Activated T-cell treated with anti-CD3 and anti-CD28 coated beads, Interleukin-2, amount 50 U/mL, for 4 hours (primary cell): ENCODE measurements around the gene RALGPS2. TPM values are rescaled to one million over a fixed set of nuclear protein-coding genes. Genes with fewer than 3 reads are reported as not detected.

ENCODE experiments used
- ATAC-seq, 2 donors: fragments of 200-7000 bp; cut with Tn5 transposase; one replicate each; pipeline ENCODE4 v1.10.0; 2021
- DNase-seq: peaks from one replicate; pipeline ENCODE4 v3.0.0-alpha.2; 2020
- H3K27me3 Mint-ChIP-seq: one replicate; pipeline ENCODE4 v1.8.0; 2021; ENCODE audit warnings: low read depth, mixed read lengths
- H3K36me3 Mint-ChIP-seq: one replicate; pipeline ENCODE4 v1.8.0; 2022; ENCODE audit warnings: mixed read lengths; ENCODE audit not compliant: insufficient read depth
- H3K4me1 Mint-ChIP-seq: one replicate; pipeline ENCODE4 v1.8.0; 2021; ENCODE audit warnings: low read depth, mixed read lengths
- H3K4me3 Mint-ChIP-seq: one replicate; pipeline ENCODE4 v1.8.0; 2021; ENCODE audit warnings: mild to moderate bottlenecking, moderate library complexity, mixed read lengths
- H3K9me3 Mint-ChIP-seq: one replicate; pipeline ENCODE4 v1.8.0; 2021; ENCODE audit warnings: mixed read lengths
- total RNA-seq, 3 donors: library from RNA; stranded (reverse); gene quantifications; one replicate each; pipeline ENCODE4 v1.2.1, GENCODE V29; 2021

The RALGPS2 gene
- total RNA-seq, 3 donors from 2014 or later: 1.1 to 2.2 (median 1.8) TPM

DNA sequence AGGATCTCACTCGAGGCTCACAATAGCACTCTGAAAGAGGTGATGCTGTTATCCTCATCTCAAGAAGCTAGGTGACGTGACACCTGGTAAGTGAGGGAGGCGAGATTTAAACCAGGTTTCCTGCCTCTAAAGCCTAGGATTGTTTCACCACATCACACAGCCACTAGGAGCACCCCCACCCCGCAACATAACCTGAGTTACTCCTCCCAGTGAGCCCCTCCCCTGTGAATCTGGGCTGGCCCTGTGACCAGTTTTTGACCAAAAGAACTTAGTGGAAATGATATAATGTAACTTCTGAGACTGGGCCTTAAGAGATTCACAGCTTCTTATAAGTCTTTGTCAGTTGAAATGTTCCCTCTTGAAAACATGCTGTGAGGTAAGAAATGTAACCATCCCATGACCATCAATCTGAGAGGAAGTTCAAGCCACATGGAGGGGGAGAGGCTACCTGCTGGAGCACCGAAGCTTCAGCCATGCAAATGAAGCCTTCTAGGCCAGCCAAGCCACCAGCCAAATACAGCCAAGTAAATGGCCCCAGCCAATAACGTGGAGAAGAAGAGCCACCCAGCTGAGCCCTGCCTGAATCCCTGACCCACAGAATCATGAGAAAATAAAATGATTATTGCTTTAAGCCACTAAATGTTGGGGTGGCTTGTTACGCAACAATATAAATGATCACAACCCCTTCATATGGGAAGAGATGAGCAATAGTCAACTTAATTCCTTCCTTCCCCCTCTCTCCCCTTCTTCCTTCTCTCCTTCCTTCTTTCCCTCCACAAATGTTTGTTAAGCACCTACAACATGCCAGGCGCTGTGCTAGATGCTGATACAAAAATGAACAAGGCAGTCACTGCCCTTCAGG, 239.7 kb downstream of the RALGPS2 start:
- DNase-seq: no peak
- Mint-ChIP-seq H3K36me3 (no peaks in the 10 kb centered on the region), H3K9me3 (peaks cover 8% of the 10 kb centered on the region), H3K4me3 (no peak overlapping the region), H3K27me3 (peaks cover 4% of the 10 kb centered on the region), H3K4me1 (no peaks in the 10 kb centered on the region)
- ATAC-seq: no peak

DNA sequence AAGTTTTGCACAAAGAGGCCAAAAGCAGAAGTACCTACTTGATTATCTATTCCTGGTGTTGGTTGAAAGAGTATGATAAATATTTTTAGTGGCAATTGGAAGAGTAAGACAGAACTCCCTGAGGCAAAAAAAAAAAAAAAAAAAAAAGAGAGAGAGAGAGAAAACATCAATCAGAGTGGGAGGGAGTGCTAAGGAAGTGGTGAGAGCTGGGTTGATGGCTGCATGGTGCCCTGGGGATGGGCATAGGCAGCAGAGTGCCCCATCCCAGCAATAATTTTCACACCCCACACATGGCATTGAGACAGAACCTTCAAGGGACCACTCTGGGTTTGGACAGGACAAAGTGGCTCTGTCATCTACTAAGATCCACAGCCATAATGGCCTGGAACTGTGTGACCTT, 241.3 kb downstream of the RALGPS2 start:
- H3K27me3 Mint-ChIP-seq: peaks cover 4% of the 10 kb centered on the region
- H3K4me1 Mint-ChIP-seq: no peaks in the 10 kb centered on the region
- ATAC-seq: no peak
- H3K36me3 Mint-ChIP-seq: no peaks in the 10 kb centered on the region
- no peak overlapping the region for H3K4me3 Mint-ChIP-seq
- H3K9me3 Mint-ChIP-seq: peaks cover 7% of the 10 kb centered on the region
- DNase-seq: no peak

DNA sequence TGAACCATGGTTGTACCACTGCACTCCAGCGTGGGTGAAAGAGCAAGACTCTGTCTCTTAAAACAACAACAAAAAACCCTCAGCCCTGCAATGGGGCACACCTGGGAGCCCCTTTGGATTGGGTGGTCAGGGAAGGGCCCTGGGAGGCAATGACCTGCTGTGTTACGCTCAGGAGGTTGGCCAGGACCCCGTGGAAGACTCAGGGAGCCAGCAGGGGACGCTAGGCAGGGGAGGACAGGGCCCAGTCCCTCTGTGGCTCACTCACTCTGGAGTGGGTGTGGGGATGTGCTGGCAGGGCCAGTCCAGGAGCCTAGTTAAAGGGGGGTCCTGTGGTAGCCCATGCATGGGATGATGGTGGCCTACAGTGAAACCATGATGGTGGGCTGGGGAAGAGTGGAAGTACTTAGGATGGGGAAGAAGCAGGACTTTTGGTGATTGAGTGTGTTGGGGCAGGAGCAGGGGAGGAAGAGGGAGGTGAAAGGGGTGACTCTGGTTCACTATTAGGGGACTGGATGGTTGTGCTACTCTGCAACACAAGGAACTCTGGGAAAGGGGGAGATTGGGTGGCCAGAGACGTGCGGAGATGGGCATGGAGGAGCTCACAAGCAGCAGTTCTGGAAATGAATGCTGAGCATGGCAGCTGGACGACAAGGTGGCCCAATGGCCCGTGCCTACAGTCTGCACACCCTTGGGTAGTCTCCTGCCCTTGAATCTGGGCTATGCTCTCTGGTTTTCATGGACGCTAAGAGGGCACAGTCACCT, 244.4 kb downstream of the RALGPS2 start:
- ATAC-seq: no peak
- Mint-ChIP-seq H3K36me3 (no peaks in the 10 kb centered on the region), H3K27me3 (peaks cover 15% of the 10 kb centered on the region), H3K4me1 (peaks cover 3% of the 10 kb centered on the region), H3K9me3 (peaks cover 7% of the 10 kb centered on the region), H3K4me3 (no peak overlapping the region)
- DNase-seq: no peak

DNA sequence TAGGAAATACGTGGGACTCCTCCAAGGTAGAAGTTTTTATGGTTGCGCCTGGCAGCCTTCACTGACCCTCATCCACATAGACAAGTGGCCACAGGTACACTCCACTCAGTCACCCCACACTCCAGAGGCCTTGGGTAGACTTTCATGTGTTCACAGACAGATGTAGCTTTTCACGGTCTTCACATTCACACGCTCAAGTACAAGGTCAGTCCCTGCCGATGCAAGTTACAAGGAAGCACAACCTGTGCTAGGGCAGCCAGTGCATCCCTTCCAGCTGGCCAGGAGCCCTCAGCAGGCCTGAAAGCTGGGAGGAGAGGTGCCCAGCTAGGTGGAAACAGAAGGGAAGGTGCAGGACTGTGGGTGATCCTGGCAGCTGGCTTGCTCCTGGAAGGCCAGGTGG, 245.1 kb downstream of the RALGPS2 start:
- Mint-ChIP-seq H3K4me3 (no peak overlapping the region), H3K36me3 (no peaks in the 10 kb centered on the region), H3K9me3 (peaks cover 5% of the 10 kb centered on the region), H3K4me1 (peaks cover 3% of the 10 kb centered on the region), H3K27me3 (peaks cover 15% of the 10 kb centered on the region)
- ATAC-seq: no peak
- DNase-seq: no peak

Other genes starting within 250 kb of the RALGPS2 start
- gene CLEC20A, start 228.3 kb upstream of the RALGPS2 start, total RNA-seq: not detected
- gene TEX35, start 212.1 kb upstream of the RALGPS2 start, total RNA-seq: not detected
- gene ANGPTL1, start 145.8 kb downstream of the RALGPS2 start, total RNA-seq: not detected